ENCODE data around the gene FBXO7. TPM values are rescaled to one million over a fixed set of nuclear protein-coding genes. Genes with fewer than 3 reads are reported as not detected.

The FBXO7 gene
- total RNA-seq = 10 to 100 TPM; 74.3 to 91.3 (median 83.3) TPM

GRCh38 chr22:32474635-32475467, at the start of gene FBXO7:
Gene FBXO7 (plus strand): TSS chr22:32474811. CDS start chr22:32475003, 192 bp downstream.
- DNase-seq (ENCODE audit: low spot score) (peak; percentile 66), ATAC-seq (ENCODE audit: low FRiP score) (peak; percentile 96)
- TF ChIP-seq CTCF (IDR thresholded peaks at IDR 0.05) = no peak

- no peak for TF ChIP-seq CTCF (IDR thresholded peaks at IDR 0.05)
- no peak for ATAC-seq (ENCODE audit: low FRiP score)
- DNase-seq (ENCODE audit: low spot score) = no peak
Measured at GRCh38 chr22:32426881-32427280, 47.7 kb upstream of the FBXO7 start.

GRCh38 chr22:32430352-32430751, 44.3 kb upstream of the FBXO7 start:
- DNase-seq (ENCODE audit: low spot score) = no peak
- ATAC-seq (ENCODE audit: low FRiP score) = no peak
- no peak for TF ChIP-seq CTCF (IDR thresholded peaks at IDR 0.05)

- no peak for DNase-seq (ENCODE audit: low spot score)
- no peak for ATAC-seq (ENCODE audit: low FRiP score)
- TF ChIP-seq CTCF (IDR thresholded peaks at IDR 0.05) = no peak
Measured at GRCh38 chr22:32444068-32444467, 30.5 kb upstream of the FBXO7 start.

- DNase-seq (ENCODE audit: low spot score) = no peak
- TF ChIP-seq CTCF (IDR thresholded peaks at IDR 0.05) = no peak
- no peak for ATAC-seq (ENCODE audit: low FRiP score)
Measured at GRCh38 chr22:32446321-32446720, 28.3 kb upstream of the FBXO7 start.

GRCh38 chr22:32448980-32449379, 25.6 kb upstream of the FBXO7 start:
- no peak for TF ChIP-seq CTCF (IDR thresholded peaks at IDR 0.05)
- no peak for DNase-seq (ENCODE audit: low spot score)
- no peak for ATAC-seq (ENCODE audit: low FRiP score)

- ATAC-seq (ENCODE audit: low FRiP score) = no peak
- no peak for TF ChIP-seq CTCF (IDR thresholded peaks at IDR 0.05)
- no peak for DNase-seq (ENCODE audit: low spot score)
Measured at GRCh38 chr22:32457031-32457430, 17.6 kb upstream of the FBXO7 start.
